Stimulated activated CD4-positive, alpha-beta T cell treated with anti-CD3 and anti-CD28 coated beads, Interleukin-1b, Interleukin-23, amount 100 ng/mL, for 1 hour (primary cell): ENCODE results near the gene CYP24A1.
"Not testable (repeated sequence)": the region's sequence is repeated elsewhere in the genome, so short reads cannot be mapped to it uniquely, and the experiment has no call there.

Experiments
- DNase-seq, 2 donors: peaks; one replicate each; pipeline ENCODE4 v3.0.0-alpha.2; 2020; ENCODE audit warnings: low read depth in 2 of 2

The CYP24A1 gene

DNA sequence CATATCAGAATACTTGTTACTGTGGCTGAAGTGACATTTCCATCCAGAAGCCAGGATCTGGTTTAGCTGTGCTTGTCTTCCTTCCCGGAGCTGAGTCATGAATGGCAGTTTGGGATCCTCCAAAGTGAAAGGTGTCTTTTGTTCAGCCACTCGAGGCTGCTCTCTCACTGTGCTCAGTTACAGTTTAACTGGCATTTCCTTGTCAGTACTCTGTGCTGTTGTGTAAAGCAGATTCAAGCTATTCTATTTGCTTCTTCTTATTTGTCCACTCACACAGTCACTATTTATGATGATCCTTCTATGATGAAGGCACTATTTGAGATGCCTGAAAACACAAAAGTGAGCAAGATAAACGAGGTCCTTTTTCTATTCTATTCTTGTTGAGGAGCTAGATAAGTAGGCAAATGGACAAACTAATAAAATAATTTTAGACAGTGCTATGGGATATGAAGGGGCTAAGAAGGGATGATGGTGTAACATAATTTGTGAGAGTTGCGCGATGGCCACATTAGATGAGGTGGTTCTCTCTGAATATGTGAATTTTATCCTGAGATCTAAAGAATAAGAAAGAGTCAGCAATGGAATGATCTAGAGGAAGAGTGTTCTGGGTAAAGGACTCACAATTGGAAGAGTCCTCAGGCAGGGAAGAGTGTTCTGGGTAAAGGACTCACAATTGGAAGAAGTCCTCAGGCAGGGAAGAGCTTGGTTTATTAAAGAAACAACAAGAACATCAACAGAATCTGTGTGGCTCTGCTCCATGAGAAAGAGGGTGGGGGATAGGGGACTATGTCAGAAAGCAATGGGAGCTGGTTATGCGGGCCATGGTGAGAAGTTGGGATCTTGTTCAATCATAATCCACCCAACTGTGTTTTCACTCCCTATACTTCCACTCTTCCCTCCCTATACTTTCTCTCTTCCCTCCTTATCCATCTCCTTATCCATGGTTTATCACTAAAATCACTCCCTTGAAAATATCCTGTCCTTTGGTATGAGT lies 40.1 kb downstream of the CYP24A1 start:
- DNase-seq = no peak

DNA sequence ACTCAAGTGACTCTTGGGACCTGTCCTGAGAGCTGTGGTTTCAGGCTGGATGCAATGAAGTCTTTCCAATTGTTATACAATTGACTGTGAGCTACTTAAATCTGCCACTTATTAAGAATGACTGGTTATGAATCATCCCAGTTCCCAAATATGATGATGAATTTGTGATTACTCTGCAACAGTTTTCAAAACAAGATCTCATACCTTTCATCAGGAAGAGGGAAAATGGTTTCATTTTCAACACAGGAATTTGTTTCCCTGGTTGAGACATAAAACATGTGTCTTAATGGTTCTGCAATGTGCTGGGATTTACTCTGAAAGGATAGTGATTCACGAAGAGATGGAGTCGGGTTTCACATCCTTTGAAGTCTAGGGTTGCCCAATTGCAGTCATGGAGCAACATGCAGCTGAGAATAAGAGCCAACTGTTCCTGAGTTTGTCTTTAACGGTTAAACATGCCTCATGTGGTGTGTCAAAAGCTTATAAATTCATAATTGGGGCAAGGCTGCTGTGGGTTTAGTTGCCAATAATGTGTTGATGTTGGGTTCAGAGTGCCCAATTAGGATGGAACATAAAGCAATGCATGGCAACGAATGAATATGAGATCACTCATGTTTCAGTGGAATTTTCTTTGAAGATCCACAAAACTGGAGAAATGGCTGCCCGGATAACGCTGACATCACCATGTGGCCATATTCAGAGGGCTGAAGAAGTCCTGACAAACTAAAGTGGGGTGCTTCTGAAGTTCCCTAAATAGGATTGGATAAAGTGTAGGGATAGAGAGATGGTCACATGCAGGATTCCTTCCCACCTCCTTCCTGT lies 41.0 kb downstream of the CYP24A1 start:
- DNase-seq = no peak

DNA sequence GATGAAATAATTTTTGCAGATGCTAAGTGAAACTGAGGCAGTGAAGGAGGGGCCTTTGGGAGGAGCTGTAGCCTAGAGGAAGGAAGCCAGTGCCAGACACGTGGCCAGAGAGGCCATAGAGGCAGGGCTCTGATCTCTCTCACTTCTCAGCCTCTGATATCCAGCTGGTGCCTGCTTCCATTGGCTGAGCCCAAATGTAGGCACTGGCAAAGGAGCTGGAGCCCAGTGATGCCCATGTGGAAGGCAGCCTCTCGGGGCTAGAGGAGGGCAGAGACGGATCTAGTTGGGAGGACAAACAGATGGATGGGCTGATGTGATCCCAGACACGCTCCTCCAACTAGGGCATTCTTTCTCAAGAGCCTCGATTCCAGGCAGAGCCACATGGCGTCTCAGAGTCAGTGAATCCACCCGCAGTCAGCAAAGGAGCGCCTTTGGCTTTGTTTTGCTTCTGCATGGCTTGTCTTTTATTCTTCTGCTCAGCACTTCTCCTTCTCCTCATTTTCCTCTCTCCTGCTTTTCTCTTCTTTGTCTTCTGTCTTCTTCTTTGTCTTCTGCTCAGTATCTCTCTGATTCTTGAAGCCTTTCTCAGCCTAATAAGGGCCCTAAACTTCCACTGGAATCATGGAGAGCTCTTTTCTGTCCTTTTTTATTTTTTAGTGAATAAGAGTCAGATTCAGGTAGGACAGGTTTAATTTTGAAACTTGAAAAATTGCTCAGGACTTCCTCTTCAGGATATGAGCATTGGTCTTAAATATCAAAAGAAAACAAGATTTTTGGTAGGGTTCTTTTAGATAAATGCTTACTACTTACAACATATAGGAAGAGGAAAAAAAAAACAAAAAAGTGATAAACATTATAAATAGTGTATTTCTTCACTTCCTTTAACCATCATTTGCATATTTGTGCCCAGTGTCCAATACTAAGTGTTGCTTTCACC lies 41.8 kb downstream of the CYP24A1 start:
- DNase-seq = no peak

DNA sequence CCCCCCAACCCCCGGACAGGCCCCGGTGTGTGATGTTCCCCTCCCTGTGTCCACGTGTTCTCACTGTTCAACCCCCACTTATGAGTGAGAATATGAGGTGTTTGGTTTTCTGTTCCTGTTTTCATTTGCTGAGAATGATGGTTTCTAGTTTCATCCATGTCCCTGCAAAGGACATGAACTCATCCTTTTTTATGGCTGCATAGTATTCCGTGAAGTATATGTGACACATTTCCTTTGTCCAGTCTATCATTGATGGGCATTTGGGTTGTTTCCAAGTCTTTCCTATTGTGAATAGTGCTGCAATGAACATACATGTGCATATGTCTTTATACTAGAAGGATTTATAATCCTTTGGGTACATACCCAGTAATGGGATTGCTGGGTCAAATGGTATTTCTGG lies 42.7 kb downstream of the CYP24A1 start:
- not testable (repeated sequence) for DNase-seq

DNA sequence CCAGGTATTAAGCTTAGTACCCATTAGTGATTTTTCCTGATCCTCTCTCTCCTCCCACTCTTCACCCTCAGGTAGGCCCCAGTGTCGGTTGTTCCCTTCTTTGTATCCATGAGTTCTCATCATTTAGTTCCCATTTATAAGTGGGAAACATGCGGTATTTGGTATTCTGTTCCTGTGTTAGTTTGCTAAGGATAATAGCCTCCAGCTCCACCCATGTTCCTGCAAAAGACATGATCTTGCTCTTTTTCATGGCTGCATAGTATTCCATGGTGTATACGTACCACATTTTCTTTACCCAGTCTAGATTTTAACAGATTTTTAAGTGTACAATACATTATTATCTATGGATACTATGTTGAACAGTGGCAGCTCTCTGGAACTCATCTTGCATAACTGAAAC lies 44.4 kb downstream of the CYP24A1 start:
- no peak for DNase-seq

DNA sequence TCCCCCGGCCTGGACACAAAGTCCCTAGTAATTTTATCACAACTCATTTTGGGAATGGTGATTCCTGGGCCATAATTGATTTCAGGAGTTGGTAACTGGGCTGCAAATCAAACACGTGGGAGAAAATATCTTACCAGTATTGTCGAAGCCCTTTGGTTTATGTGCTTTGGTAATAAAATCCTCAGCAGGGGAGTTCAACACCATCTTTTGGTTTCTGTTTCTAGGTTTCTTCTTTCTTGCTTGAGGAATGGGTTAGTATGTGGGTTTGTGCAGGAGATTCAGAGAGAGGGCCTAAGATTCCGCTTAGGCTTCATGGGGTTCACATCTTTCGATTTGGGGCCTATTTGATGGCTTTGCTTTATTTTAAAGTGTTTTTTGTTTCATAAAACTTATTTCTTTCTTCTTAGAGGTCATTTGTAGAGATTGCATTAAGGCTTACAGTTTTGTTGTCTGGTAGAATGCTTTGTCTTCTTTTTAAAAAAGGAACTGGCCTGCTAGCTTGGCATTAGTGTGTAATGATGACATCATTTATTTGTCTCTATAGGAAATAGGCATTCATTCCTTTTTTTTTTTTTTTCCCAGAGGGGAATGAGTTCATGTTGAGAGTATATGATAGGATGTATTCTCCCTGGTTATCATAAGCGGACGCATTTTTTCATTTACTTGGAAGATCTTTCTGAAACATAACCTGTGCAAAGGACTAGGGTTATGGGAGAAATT lies 45.8 kb downstream of the CYP24A1 start:
- no peak for DNase-seq

DNA sequence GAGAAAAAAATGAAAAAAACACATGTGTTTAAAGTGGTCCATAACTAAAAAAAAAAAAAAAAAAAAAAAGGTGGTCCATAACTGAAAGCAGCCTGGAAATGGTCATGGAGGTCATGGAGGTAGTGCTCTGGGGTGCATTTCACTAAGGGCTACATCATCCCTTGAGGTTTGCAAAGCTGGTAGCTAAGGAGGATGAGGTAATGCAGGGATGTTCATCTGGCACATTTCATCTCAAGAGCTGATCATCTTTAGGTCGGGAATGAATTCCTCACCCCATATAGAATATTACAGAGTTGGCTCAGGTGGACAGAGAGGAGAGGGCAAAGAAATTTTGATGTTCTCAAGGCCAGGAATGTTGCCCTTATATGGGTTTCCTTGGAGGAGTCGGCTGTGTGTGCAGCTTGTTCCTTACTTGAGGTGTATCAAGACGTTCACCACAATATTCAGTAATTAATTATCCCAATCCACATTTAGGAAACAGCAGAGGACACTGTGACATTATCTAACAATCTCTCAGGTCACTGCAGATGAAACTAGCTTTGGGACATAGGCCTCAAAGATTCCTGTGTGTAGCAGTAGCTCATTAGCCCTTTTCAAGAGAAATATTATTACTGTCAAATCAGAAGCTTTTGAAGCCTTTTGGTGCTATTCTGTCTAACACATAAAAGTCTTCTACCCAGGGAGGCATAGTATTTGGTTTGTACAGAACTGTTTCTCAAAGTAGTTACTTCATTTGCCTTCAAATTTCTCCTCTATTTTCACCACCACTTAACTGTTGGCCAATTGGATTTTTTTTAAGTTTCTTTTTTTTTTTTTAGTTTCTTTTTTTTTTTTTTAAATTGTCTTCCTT lies 46.8 kb downstream of the CYP24A1 start:
- DNase-seq = no peak

DNA sequence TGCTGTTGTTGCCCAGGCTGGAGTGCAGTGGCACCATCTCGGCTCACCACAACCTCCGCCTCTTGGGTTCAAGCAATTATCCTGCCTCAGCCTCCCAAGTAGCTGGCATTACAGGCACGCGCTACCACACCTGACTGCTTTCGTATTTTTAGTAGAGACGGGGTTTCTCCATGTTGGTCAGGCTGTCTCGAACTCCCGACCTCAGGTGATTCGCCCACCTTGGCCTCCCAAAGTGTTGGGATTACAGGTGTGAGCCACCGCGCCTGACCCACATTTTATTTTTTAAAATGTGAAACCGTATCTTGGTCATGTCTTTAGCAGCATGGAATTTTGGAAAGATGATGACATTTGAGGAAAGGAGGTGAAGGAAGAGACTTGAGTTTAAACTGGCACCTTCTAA lies 47.5 kb downstream of the CYP24A1 start:
- DNase-seq = not testable (repeated sequence)

DNA sequence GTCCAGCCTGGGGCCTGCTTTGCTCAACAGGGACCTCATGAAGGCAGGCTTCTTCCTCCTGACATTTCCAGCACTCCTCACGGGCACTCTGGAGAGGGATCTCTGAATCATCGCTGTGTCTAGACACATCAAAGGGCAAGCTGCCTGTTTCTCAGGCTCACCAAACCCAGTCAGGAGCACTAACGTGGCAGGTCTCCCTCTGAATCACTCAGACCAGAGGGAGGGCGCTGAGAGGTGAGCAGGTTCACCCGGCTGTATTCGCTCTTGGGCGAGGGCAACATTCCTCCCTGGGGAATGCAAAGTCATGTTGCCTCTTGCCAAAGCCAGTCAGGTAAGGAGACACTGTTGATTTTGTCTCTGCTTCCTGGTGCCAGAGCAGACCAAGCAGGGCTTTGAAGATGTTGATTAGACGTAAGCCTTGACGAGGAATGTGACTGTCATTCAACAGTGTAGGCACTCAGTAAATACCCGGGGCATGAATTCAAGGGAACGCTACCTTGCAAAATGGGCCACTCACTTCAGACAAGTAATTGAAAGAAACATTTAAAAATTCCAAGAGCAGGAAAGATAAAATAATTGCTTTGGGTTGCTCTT lies 50.1 kb downstream of the CYP24A1 start:
- DNase-seq = no peak

DNA sequence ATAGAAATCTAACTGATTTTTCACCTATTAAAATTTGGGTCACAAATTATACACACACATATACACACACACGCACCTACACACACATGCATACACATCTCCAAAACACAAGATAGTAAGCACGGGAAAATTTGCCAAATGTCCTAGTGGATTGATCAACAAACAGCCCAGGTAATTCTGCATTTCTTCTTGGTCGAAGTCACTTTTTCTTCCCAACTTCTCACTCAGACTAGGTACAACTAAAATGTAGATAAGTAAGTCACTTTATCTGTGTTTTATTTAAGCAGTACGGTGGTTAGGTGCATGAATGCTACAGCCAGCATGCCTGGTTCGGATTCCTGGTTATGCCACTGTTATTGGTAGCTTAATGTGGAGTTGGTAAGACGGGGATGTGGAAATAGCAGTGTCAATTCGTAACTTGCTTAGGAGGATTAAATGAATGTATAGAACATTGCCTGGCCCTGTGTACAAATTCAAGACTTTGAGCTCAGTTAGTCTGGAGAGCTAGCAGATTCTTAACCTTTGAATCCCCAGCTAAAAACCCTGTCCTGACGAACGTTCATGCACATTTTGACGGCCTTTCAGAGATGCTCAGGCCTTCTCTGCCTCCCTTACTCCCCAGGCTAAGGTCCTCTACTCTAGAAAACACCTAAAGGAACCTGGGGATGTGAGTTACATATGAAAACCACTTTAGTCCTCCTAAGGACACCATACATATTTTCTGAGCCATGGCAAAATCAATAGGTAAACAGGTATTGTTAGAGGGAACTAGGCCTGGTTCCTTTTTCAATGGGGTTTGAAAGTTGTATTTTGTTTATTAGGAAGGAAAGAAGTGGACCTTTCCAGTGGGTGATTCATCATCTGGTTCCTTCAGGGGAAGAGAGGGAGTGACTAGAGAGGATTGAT lies 50.9 kb downstream of the CYP24A1 start:
- DNase-seq = no peak

DNA sequence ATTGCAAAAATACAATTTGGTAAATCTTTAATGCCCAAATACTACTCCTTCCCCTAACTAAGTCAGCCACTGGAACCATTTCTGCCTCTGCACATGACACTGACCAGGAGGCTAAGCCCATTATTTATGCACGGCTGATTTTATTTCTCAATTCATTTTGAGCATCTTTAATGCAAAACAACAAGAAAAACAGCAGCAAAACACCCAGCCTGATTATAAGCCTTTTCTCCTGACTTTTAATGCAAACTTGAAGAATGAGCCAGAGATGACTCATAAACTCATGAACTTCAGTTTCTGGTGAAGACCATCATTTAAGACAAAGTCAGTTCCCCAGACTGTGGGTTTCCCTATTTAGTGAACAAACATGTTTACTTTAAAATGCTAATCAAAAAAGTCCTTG lies 51.6 kb downstream of the CYP24A1 start:
- DNase-seq = no peak

DNA sequence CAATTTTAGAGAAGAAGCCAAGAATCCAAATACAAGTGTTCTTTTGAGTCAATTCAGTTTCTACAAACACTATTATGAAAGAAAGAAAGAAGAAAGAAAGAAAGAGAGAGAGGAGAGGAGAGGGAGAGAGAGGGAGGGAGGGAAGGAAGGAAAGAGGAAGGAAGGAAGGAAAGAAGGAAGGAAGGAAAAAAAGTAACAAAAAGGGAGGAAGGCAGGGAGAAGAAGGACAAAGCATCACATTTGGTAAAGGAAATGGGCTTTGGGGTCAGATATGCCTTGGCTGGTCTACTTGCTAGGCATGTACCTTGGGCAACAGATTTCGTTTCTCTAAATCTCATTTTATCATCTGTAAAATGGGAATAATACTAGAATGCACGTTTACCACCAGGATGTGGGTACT lies 54.0 kb downstream of the CYP24A1 start:
- DNase-seq = no peak

DNA sequence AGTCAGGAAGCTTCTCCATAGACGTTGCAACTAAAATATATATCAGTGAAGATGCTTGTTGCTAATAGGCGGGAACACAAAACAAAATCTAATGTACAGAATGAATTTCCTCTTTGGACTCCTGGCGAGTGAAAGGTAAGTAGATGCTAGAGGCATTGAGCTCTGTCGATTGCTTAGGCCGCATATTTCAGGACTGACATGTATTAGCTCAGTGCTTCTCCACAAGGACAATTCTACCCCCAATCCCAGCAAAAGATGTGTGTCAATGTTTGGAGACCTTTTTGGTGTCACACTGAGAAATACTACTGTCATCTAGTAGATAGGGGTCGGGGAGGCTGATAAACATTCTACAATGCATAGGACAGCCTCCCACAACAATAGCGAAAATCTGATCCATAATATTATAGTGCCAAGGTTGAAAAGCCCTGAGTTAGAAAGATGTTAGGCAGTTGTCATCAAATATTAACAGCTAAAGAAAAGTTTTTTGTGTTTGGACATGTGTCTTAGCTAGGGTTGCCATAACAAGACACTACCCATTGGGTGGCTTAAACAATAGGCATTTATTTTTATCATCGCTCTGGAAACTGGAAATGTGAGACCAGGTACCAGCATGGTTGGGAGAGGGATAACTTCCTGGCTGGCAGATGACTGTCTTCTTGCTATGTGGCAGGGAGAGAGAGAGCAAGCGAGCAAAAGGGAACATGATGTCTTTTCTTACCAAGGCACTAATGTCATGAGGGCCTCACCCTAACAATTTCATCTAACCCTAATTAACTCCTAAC lies 55.4 kb downstream of the CYP24A1 start:
- no peak for DNase-seq

DNA sequence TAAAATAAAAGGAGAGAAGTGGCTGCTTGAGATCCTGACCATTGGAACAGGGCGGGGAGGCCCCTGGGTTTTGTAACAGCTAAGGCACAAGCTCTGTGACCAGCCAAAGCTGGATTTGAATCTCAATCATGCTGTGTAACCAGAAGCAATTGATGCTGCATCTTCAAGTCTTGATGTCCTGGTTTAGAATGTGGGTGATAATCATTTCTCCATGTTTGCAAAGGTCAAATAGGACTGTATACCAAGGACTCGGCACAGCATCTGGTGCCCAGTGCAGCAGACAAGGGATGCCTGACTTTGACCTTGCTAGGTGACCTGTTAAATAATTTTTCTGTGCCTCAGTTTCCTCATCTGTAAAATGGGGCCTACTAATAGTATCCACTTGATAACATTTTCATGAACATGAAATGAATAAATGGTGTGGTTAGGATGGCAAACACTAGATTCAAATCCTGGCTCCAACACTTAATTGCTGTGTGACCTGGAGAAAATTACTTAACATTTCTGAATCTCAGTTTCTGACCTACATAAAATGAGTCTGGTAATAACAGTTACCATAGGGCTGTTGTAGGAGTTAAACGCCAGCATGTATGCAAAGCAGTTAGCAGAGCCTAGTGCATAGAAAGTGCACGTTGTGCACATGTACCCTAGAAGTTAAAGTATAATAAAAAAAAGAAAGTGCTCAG lies 57.1 kb downstream of the CYP24A1 start:
- DNase-seq = no peak

DNA sequence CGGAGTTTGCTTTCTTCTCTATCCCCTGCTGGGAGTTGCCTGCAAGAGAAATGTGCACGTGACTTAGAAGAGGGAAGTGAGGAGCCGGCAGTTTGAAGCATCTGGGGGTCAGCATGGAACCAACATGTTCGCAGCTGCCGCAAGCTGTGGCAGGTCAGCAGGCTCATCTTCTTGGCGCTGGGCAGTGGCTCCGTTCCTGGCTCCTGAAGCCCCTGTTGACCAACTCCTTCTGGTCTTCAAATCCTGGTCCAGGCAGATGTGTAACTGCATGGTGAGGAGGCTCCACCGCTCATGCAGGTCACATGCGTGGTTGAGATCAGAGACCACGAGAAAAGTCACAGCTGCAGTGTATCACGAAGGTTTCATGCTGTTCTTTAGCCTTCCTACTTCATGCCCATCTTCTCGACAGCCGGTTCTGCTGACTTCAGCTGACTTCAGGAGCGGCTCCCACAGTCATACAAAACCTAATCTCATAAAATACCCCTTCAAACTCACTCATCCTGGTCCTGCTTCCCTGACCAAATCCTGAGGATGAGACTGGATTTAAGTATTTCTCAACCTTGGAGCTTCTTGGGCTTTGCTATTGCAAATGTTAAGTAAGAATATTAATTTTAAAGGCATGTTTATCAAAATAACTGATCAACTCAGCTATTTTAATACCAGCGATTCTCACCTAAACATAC lies 58.5 kb downstream of the CYP24A1 start:
- no peak for DNase-seq

DNA sequence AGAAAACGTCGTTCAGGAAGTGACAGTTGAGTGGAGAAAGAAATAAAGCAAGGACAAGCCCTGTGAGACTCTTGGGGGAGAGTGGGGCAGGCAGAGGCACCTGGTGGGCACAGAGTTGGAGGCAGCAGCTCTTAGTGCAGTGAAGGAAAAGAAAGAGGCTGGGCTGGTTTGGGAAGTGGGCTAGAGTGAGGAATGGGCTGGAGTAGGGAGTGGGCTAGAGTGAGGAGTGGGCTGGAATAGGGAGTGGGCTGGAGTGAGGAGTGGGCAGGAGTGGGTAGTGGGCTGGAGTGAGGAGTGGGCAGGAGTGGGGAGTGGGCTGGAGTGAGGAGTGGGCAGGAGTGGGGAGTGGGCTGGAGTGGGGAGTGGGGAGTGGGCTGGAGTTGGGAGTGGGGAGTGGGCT lies 59.7 kb downstream of the CYP24A1 start:
- no peak for DNase-seq

DNA sequence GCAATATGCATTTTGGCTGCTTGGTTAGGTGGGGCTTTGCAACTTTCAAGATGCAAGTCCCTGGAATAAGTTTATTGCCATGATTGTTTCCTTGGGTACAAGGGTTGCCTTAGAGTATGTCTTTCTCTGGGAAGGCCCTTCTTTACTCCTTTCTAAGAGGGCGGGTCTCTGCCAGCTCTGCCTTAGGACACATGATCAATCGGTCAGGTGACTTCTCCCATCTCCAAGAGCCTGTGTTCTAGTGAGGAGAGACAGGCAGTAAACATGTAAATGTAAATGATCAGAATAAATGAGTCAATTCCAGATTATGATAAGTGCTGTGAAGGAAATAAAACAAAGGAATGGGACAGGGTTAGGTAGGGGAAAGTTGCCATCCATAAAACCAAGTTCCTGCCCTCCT lies 60.2 kb downstream of the CYP24A1 start:
- no peak for DNase-seq
